Mucosa of descending colon (tissue), 3 donors: ENCODE data around the gene MKKS. TPM values are rescaled to one million over a fixed set of nuclear protein-coding genes. Genes with fewer than 3 reads are reported as not detected.

ENCODE experiments used
- ATAC-seq: fragments of 200-7000 bp; cut with Tn5 transposase; one replicate; pipeline ENCODE4 v1.9.1; 2020; ENCODE audit warnings: mild to moderate bottlenecking, moderate library complexity
- DNase-seq, 3 donors: peaks; one replicate each; pipeline ENCODE4 v3.0.0-alpha.2; 2020
- H3K36me3 ChIP-seq: fragments of 200-600 bp; one replicate; pipeline ENCODE4 v1.8.0; 2021; ENCODE audit warnings: low read depth, mild to moderate bottlenecking
- H3K4me1 ChIP-seq: fragments of 200-600 bp; one replicate; pipeline ENCODE4 v1.8.0; 2021; ENCODE audit warnings: low read depth, mild to moderate bottlenecking
- H3K4me3 ChIP-seq: fragments of 200-600 bp; one replicate; pipeline ENCODE4 v1.8.0; 2021; ENCODE audit warnings: mild to moderate bottlenecking
- H3K9me3 ChIP-seq: fragments of 200-600 bp; one replicate; pipeline ENCODE4 v1.8.0; 2021; ENCODE audit warnings: mild to moderate bottlenecking
- intact Hi-C, 2 donors: fragments of 100-400 bp; cut with DNase I in 1 of 2; cut with micrococcal nuclease in 1 of 2; formaldehyde crosslinking; loops; one replicate each; pipeline versions ENCODE4 v1.11.0 to v1.11.1; 2022; cut with DNase I, micrococcal nuclease
- total RNA-seq, 3 donors: library from RNA; stranded (reverse); fragmentation: NEBNext Ultra II Directional in 2 of 3; extraction: Animal tissue kit (Norgen Biotek cat#: 25700) in 2 of 3; gene quantifications; one replicate each; pipeline versions ENCODE4 v1.2.1 to v1.2.4, GENCODE V29; 2021 to 2023
- TF ChIP-seq, protein P1 (sequence below): fragments of 200-600 bp; IDR thresholded peaks from one replicate; pipeline ENCODE4 v1.8.0; 2022; ENCODE audit warnings: antibody characterized with exemption, mild to moderate bottlenecking
- donor health status: DM: no; HTN: no; CAD: no; lungs with moderate emphysema.
- donor health status: DM: no; HTN: no; CAD: no.
- donor health status: DM: no; HTN: yes; CAD: no.

Gene MKKS
- total RNA-seq, 3 donors from 2014 or later = 21.1 to 30.0 (median 28.2) TPM

DNA sequence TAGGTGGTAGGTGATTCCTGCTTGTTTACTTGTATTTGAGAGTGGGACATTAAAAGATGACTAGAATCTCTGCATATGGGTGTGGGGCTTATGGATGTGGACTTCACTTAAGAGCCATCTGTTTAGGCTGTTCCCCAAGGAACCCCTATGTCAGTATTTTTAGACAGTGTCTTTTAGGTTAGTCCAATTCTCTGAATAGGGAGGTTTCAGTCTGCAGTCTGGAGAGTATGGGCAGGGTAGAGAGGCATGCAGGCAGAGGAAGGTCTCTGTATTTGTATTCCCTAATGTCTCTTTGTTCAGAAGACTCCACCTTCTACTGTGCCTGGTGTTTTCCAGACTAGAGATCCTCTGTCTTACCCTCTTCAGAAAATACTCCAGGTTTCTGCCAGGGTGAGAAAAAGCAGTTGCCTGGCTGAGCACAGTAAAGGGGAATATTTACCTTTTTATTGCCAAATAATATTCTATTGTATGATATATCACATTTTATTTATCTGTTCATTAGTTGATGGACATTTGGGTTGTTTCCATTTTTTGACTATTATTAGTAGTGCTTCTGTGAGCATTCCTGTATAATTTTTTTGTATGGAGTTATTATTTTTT is 20.2 kb upstream of the MKKS start:
- TF ChIP-seq, protein P1, sequence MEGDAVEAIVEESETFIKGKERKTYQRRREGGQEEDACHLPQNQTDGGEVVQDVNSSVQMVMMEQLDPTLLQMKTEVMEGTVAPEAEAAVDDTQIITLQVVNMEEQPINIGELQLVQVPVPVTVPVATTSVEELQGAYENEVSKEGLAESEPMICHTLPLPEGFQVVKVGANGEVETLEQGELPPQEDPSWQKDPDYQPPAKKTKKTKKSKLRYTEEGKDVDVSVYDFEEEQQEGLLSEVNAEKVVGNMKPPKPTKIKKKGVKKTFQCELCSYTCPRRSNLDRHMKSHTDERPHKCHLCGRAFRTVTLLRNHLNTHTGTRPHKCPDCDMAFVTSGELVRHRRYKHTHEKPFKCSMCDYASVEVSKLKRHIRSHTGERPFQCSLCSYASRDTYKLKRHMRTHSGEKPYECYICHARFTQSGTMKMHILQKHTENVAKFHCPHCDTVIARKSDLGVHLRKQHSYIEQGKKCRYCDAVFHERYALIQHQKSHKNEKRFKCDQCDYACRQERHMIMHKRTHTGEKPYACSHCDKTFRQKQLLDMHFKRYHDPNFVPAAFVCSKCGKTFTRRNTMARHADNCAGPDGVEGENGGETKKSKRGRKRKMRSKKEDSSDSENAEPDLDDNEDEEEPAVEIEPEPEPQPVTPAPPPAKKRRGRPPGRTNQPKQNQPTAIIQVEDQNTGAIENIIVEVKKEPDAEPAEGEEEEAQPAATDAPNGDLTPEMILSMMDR = no peak
- DNase-seq (no peak), ATAC-seq (no peak)
- Histone ChIP-seq H3K4me1 (no peaks in the 10 kb centered on the region), H3K4me3 (no peak overlapping the region), H3K9me3 (peaks cover 2% of the 10 kb centered on the region), H3K36me3 (no peaks in the 10 kb centered on the region)
- intact Hi-C loops = no loop called here

DNA sequence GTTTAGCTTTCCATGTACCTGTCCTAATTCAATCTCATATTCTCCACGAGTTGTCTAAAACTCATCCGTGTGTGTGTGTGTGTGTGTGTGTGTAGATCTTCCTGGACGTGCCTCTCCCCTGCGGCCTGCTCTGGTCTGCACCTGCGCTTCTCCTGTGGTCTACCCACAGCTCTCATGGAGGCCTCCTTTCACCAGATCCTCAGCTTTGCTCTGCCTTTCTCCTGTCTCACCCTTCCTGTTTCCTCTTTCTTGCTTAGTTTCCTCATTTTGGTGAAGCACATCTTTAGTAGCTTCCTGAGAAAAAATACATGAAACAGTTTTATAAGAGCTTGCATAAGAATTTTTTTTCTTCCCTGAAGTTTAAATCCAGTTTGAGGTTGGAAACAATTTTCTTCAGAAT is 19.2 kb upstream of the MKKS start:
- DNase-seq (peak in 1 of 3 donors; percentile 37), ATAC-seq (peak; percentile 62)
- Histone ChIP-seq H3K9me3 (peaks cover 2% of the 10 kb centered on the region), H3K36me3 (no peaks in the 10 kb centered on the region), H3K4me1 (no peaks in the 10 kb centered on the region), H3K4me3 (no peak overlapping the region)
- intact Hi-C loops = no loop called here
- TF ChIP-seq, protein P1 = no peak

DNA sequence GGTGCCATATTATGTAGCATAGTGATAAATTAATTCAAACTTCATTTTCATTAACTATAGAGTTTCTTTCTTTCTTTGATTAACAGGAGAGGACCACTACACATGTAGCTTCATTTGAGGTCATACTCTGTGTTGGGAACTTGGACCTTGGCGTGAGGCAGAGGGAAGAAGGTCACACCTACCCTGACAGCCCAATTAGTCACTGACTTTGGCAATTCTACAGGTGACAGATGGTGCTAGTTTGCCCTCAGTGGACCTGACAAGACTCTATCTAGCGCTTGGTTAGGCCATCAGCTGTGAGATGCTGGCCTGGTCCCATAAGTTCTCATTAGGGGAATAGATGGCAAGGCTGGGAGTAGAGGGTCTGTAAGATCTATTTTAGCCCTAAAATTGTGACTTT is 15.2 kb upstream of the MKKS start:
- ATAC-seq = peak; percentile 71
- intact Hi-C loops = no loop called here
- no peaks in the 10 kb centered on the region for H3K4me1 ChIP-seq
- no peak overlapping the region for H3K4me3 ChIP-seq
- DNase-seq = no peak
- no peaks in the 10 kb centered on the region for H3K36me3 ChIP-seq
- H3K9me3 ChIP-seq = no peaks in the 10 kb centered on the region
- TF ChIP-seq, protein P1 = no peak

DNA sequence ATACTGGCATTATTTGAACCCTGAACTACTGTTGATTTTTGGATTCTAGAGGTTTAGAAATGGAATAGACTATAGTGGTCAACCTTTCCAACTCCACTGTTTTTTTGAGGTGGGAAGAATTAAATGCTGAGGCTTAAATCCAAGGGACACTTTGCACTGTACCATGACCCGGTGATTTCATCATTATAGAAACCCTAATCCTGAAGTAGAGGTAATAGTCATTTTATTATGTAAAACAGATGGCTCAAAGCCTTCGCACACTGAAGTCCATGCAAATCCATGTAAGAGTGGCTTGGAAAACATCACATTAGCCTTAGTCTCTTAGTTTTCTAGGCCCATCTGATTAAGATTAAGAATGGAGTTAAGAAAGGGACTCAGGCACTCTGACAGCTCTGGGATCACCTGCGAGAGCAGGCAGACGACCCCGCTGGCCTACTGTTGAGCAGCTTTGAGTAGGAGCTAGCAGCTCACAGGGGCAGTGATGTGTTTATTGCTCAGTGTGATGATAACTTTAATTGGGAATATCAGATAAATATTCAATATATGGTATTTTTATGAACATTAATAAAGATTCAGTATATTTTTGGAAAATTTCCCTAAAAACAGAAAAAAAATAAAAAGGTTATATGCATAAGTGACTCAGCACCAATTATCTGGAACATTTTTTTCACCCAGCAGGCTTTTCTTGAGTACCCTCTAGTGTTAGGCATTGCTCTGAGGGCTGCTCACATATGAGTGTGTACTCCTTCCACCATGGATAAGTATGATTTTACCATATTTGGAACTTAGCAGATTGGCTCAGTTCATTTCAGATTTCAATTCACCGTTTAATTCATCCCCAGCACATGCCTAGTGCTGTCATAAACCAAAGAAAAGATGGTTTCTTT is 14.5 kb upstream of the MKKS start:
- intact Hi-C loops = no loop called here
- no peak for ATAC-seq
- H3K36me3 ChIP-seq = no peaks in the 10 kb centered on the region
- no peak overlapping the region for H3K4me3 ChIP-seq
- no peaks in the 10 kb centered on the region for H3K4me1 ChIP-seq
- no peaks in the 10 kb centered on the region for H3K9me3 ChIP-seq
- no peak for DNase-seq
- TF ChIP-seq, protein P1 = no peak

DNA sequence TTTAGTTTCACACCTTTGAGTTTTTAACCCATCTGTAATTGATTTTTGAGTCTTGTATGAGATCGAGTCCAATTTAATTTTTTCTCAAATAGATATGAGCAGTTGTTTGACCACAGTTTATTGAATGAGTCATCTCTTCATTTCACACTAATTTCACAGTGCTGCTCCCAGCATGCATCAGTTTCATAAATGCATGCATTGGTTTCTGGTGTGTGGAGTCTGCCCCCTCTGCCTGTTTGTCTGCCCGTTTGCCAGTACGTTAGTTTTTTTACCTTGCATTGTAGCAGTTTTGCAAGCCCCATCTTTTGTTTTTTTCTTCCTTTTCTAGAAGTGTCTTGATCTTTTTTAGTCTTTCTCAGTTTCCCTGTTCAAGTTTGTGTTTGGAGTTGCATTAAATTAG is 13.0 kb upstream of the MKKS start:
- Histone ChIP-seq H3K4me1 (no peaks in the 10 kb centered on the region), H3K4me3 (no peak overlapping the region), H3K9me3 (no peaks in the 10 kb centered on the region), H3K36me3 (no peaks in the 10 kb centered on the region)
- ATAC-seq (peak; percentile 94), DNase-seq (peak in 1 of 3 donors; percentile 57)
- TF ChIP-seq, protein P1 = no peak
- intact Hi-C loops = no loop called here
